ENCODE results near the gene TRPC4AP. TPM values are rescaled to one million over a fixed set of nuclear protein-coding genes. Genes with fewer than 3 reads are reported as not detected.

The TRPC4AP gene
- total RNA-seq, 1 donor from 2014 or later = 53.9 TPM

- intact Hi-C loops (cut with micrococcal nuclease) = loop anchor here (5.0 kb wide), 1 partner anchor 133 kb away; the partner anchor contains the start of gene GGT7
- H3K27me3 Mint-ChIP-seq (ENCODE audit: insufficient read depth) = no peaks in the 10 kb centered on the region
- H3K27ac Mint-ChIP-seq = no peak overlapping the region
- no peaks in the 10 kb centered on the region for H3K4me1 Mint-ChIP-seq (ENCODE audit: low read depth)
- DNase-seq (ENCODE audit: low spot score) = no peak
- peaks cover 28% of the 10 kb centered on the region for H3K36me3 Mint-ChIP-seq (ENCODE audit: low read depth)
- H3K4me3 Mint-ChIP-seq = no peak overlapping the region
- no peaks in the 10 kb centered on the region for H3K9me3 Mint-ChIP-seq
These were observed 87.7 kb downstream of the TRPC4AP start for GRCh38 chr20:35004749-35005462.

- Mint-ChIP-seq H3K4me3 (no peak overlapping the region), H3K27ac (no peak overlapping the region), H3K9me3 (no peaks in the 10 kb centered on the region), H3K4me1 (ENCODE audit: low read depth) (no peaks in the 10 kb centered on the region), H3K27me3 (ENCODE audit: insufficient read depth) (no peaks in the 10 kb centered on the region), H3K36me3 (ENCODE audit: low read depth) (peaks cover 25% of the 10 kb centered on the region)
- intact Hi-C loops (cut with micrococcal nuclease) = loop anchor here (5.0 kb wide), 1 partner anchor 132 kb away; the partner anchor contains the start of gene GGT7
- no peak for DNase-seq (ENCODE audit: low spot score)
These were observed 88.4 kb downstream of the TRPC4AP start for GRCh38 chr20:35004051-35004725.

GRCh38 chr20:35003211-35004031 is 89.2 kb downstream of the TRPC4AP start:
- H3K36me3 Mint-ChIP-seq (ENCODE audit: low read depth) = peaks cover 22% of the 10 kb centered on the region
- H3K9me3 Mint-ChIP-seq = no peaks in the 10 kb centered on the region
- no peak overlapping the region for H3K4me3 Mint-ChIP-seq
- DNase-seq (ENCODE audit: low spot score) = no peak
- H3K4me1 Mint-ChIP-seq (ENCODE audit: low read depth) = no peaks in the 10 kb centered on the region
- intact Hi-C loops (cut with micrococcal nuclease) = loop anchor here (5.0 kb wide), 1 partner anchor 131 kb away; the partner anchor contains the start of gene GGT7
- no peaks in the 10 kb centered on the region for H3K27me3 Mint-ChIP-seq (ENCODE audit: insufficient read depth)
- no peak overlapping the region for H3K27ac Mint-ChIP-seq

GRCh38 chr20:35002426-35003210 is 90.0 kb downstream of the TRPC4AP start:
- no peak overlapping the region for H3K27ac Mint-ChIP-seq
- no peak overlapping the region for H3K4me3 Mint-ChIP-seq
- intact Hi-C loops (cut with micrococcal nuclease) = loop anchor here (5.0 kb wide), 1 partner anchor 130 kb away; the partner anchor contains the start of gene GGT7
- no peaks in the 10 kb centered on the region for H3K4me1 Mint-ChIP-seq (ENCODE audit: low read depth)
- no peak for DNase-seq (ENCODE audit: low spot score)
- no peaks in the 10 kb centered on the region for H3K9me3 Mint-ChIP-seq
- peaks cover 26% of the 10 kb centered on the region for H3K36me3 Mint-ChIP-seq (ENCODE audit: low read depth)
- no peaks in the 10 kb centered on the region for H3K27me3 Mint-ChIP-seq (ENCODE audit: insufficient read depth)

GRCh38 chr20:35001596-35002362 is 90.8 kb downstream of the TRPC4AP start:
- Mint-ChIP-seq H3K36me3 (ENCODE audit: low read depth) (peaks cover 25% of the 10 kb centered on the region), H3K27ac (no peak overlapping the region), H3K27me3 (ENCODE audit: insufficient read depth) (no peaks in the 10 kb centered on the region), H3K9me3 (no peaks in the 10 kb centered on the region), H3K4me1 (ENCODE audit: low read depth) (no peaks in the 10 kb centered on the region), H3K4me3 (no peak overlapping the region)
- intact Hi-C loops (cut with micrococcal nuclease) = loop anchor here (5.0 kb wide), 1 partner anchor 129 kb away; the partner anchor contains the start of gene GGT7
- DNase-seq (ENCODE audit: low spot score) = no peak

- peaks cover 24% of the 10 kb centered on the region for H3K36me3 Mint-ChIP-seq (ENCODE audit: low read depth)
- DNase-seq (ENCODE audit: low spot score) = no peak
- no peaks in the 10 kb centered on the region for H3K9me3 Mint-ChIP-seq
- H3K27me3 Mint-ChIP-seq (ENCODE audit: insufficient read depth) = no peaks in the 10 kb centered on the region
- H3K4me3 Mint-ChIP-seq = no peak overlapping the region
- no peaks in the 10 kb centered on the region for H3K4me1 Mint-ChIP-seq (ENCODE audit: low read depth)
- H3K27ac Mint-ChIP-seq = no peak overlapping the region
- intact Hi-C loops (cut with micrococcal nuclease) = loop anchor here (5.0 kb wide), 1 partner anchor 129 kb away; the partner anchor contains the start of gene GGT7
These were observed 91.5 kb downstream of the TRPC4AP start for GRCh38 chr20:35000922-35001595.

- Mint-ChIP-seq H3K27me3 (ENCODE audit: insufficient read depth) (no peaks in the 10 kb centered on the region), H3K9me3 (no peaks in the 10 kb centered on the region), H3K36me3 (ENCODE audit: low read depth) (peaks cover 25% of the 10 kb centered on the region), H3K4me1 (ENCODE audit: low read depth) (no peaks in the 10 kb centered on the region), H3K27ac (no peak overlapping the region), H3K4me3 (no peak overlapping the region)
- intact Hi-C loops (cut with micrococcal nuclease) = loop anchor here (5.0 kb wide), 1 partner anchor 128 kb away; the partner anchor contains the start of gene GGT7
- no peak for DNase-seq (ENCODE audit: low spot score)
These were observed 92.2 kb downstream of the TRPC4AP start for GRCh38 chr20:35000311-35000921.

GRCh38 chr20:34999782-35000181 is 92.8 kb downstream of the TRPC4AP start:
- DNase-seq (ENCODE audit: low spot score) = no peak
- peaks cover 29% of the 10 kb centered on the region for H3K36me3 Mint-ChIP-seq (ENCODE audit: low read depth)
- no peaks in the 10 kb centered on the region for H3K9me3 Mint-ChIP-seq
- H3K27ac Mint-ChIP-seq = no peak overlapping the region
- H3K27me3 Mint-ChIP-seq (ENCODE audit: insufficient read depth) = no peaks in the 10 kb centered on the region
- no peak overlapping the region for H3K4me3 Mint-ChIP-seq
- intact Hi-C loops (cut with micrococcal nuclease) = loop anchor here (5.0 kb wide), 1 partner anchor 127 kb away; the partner anchor contains the start of gene GGT7
- H3K4me1 Mint-ChIP-seq (ENCODE audit: low read depth) = no peaks in the 10 kb centered on the region

GRCh38 chr20:34999021-34999451 is 93.6 kb downstream of the TRPC4AP start:
- H3K27ac Mint-ChIP-seq = no peak overlapping the region
- H3K9me3 Mint-ChIP-seq = no peaks in the 10 kb centered on the region
- DNase-seq (ENCODE audit: low spot score) = no peak
- intact Hi-C loops (cut with micrococcal nuclease) = no loop called here
- no peaks in the 10 kb centered on the region for H3K27me3 Mint-ChIP-seq (ENCODE audit: insufficient read depth)
- no peaks in the 10 kb centered on the region for H3K4me1 Mint-ChIP-seq (ENCODE audit: low read depth)
- no peak overlapping the region for H3K4me3 Mint-ChIP-seq
- peaks cover 29% of the 10 kb centered on the region for H3K36me3 Mint-ChIP-seq (ENCODE audit: low read depth)

- Mint-ChIP-seq H3K4me1 (ENCODE audit: low read depth) (no peaks in the 10 kb centered on the region), H3K27me3 (ENCODE audit: insufficient read depth) (no peaks in the 10 kb centered on the region), H3K9me3 (no peaks in the 10 kb centered on the region), H3K27ac (no peak overlapping the region), H3K36me3 (ENCODE audit: low read depth) (peaks cover 29% of the 10 kb centered on the region), H3K4me3 (no peak overlapping the region)
- no peak for DNase-seq (ENCODE audit: low spot score)
- intact Hi-C loops (cut with micrococcal nuclease) = no loop called here
These were observed 94.2 kb downstream of the TRPC4AP start for GRCh38 chr20:34998331-34998950.
